Psoas muscle (tissue), 8 donors: Measurements from ENCODE around the gene ST6GALNAC6. TPM values are rescaled to one million over a fixed set of nuclear protein-coding genes. Genes with fewer than 3 reads are reported as not detected.

ENCODE experiments used
- ATAC-seq, 4 donors: fragments of 200-7000 bp; cut with Tn5 transposase; one replicate each; pipeline ENCODE4 v1.9.1; 2020; ENCODE audit warnings: moderate library complexity in 3 of 4, mild to moderate bottlenecking in 2 of 4
- DNase-seq, 2 donors: peaks; one replicate each; pipeline ENCODE4 v3.0.0-alpha.2; 2020
- H3K27ac ChIP-seq: fragments of 200-600 bp; one replicate; pipeline ENCODE4 v1.8.0; 2022
- H3K27me3 ChIP-seq, 3 donors: fragments of 200-600 bp in 1 of 3; one replicate each; pipeline versions ENCODE4 v1.6.1 to v1.8.0; 2013 to 2022; ENCODE audit warnings: low read length in 2 of 3, mild to moderate bottlenecking in 2 of 3, moderate library complexity in 1 of 3; ENCODE audit not compliant: insufficient read depth in 3 of 3
- H3K36me3 ChIP-seq, 2 donors: fragments of 200-600 bp in 1 of 2; one replicate each; pipeline versions ENCODE4 v1.6.1 to v1.8.0; 2013 to 2022; ENCODE audit warnings: low read depth in 1 of 2, mild to moderate bottlenecking in 1 of 2, moderate library complexity in 1 of 2; ENCODE audit not compliant: insufficient read depth in 1 of 2
- H3K4me1 ChIP-seq: fragments of 200-600 bp; one replicate; pipeline ENCODE4 v1.8.0; 2022
- H3K4me3 ChIP-seq: fragments of 200-600 bp; one replicate; pipeline ENCODE4 v1.8.0; 2022; ENCODE audit warnings: mild to moderate bottlenecking
- H3K9me3 ChIP-seq: fragments of 200-600 bp; one replicate; pipeline ENCODE4 v1.8.0; 2022
- WGBS, 3 donors: extraction: QIAGEN DNeasy Blood & Tissue Kit; methylation state at CpG; one replicate each; pipeline versions ENCODE4 v1.1.6 to v1.1.7; 2013; 5-methylcytosine and 5-hydroxymethylcytosine counted together
- intact Hi-C, 2 donors: fragments of 100-400 bp; cut with DNase I; formaldehyde crosslinking; loops; one replicate each; pipeline versions ENCODE4 v1.11.0 to v1.14.2; 2022
- long read RNA-seq, 2 donors: library from polyadenylated mRNA; unstranded; transcript quantifications; one replicate each; pipeline ENCODE4 v2.0.0, GENCODE V29; 2021
- polyA plus RNA-seq, 3 donors: library from polyadenylated mRNA; stranded (reverse); fragments of 200-250 nt; gene quantifications; one replicate each; pipeline ENCODE4 v1.2.3, GENCODE V29; 2013
- total RNA-seq, 4 donors: library from RNA; stranded (reverse); fragmentation: NEBNext Ultra II Directional in 2 of 4; extraction: Animal tissue kit (Norgen Biotek cat#: 25700) in 2 of 4; gene quantifications; one replicate each; pipeline versions ENCODE4 v1.2.1 to v1.2.4, GENCODE V29; 2021 to 2023
- TF ChIP-seq, protein P1 (sequence below): fragments of 200-600 bp; IDR thresholded peaks from one replicate; pipeline ENCODE4 v1.8.0; 2022; ENCODE audit warnings: antibody characterized with exemption
- donor health status: healthy with polysubstance abuse.
- donor health status: DM: no; HTN: no; CAD: no; lungs with moderate emphysema.
- donor health status: Bipolar disorder and iron deficiency.
- donor health status: healthy.
- donor health status: DM: yes; HTN: yes; CAD: no.
- donor health status: DM: no; HTN: no; CAD: no.
- donor health status: DM: no; HTN: no; CAD: no.
- donor health status: DM: yes; HTN: yes; CAD: no.

The ST6GALNAC6 gene, protein sequence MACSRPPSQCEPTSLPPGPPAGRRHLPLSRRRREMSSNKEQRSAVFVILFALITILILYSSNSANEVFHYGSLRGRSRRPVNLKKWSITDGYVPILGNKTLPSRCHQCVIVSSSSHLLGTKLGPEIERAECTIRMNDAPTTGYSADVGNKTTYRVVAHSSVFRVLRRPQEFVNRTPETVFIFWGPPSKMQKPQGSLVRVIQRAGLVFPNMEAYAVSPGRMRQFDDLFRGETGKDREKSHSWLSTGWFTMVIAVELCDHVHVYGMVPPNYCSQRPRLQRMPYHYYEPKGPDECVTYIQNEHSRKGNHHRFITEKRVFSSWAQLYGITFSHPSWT
- total RNA-seq, result 10 to 100 TPM; 20.3 to 26.1 (median 24.4) TPM
- polyA plus RNA-seq, result 10 to 100 TPM; 18.5 to 35.5 (median 31.0) TPM
- long read RNA-seq, donor 1, transcript ST6GALNAC6-205 (7 exons, 2,460 nt), result major isoform, 19 of 51 reads
- long read RNA-seq, donor 1, transcript ST6GALNAC6-204 (6 exons, 2,406 nt), result minor isoform, 16 of 51 reads
- long read RNA-seq, donor 1, partial matches to known transcripts, result 8 of 51 reads
- long read RNA-seq, donor 1, other reads (novel, unspliced or antisense), result 5 of 51 reads
- long read RNA-seq, donor 2, transcript ST6GALNAC6-204 (6 exons, 2,406 nt), result major isoform, 28 of 73 reads
- long read RNA-seq, donor 2, transcript ST6GALNAC6-205 (7 exons, 2,460 nt), result minor isoform, 24 of 73 reads
- long read RNA-seq, donor 2, partial matches to known transcripts, result 7 of 73 reads
- long read RNA-seq, donor 2, other reads (novel, unspliced or antisense), result 6 of 73 reads

- Histone ChIP-seq H3K4me3 (peak within 1 kb of the TSS; percentile 97), H3K4me1 (peaks cover 39% of the 10 kb centered on the region), H3K9me3 (no peaks in the 10 kb centered on the region), H3K27ac (peak within 1 kb of the TSS; percentile 90), H3K27me3 (no peaks in the 10 kb centered on the region), H3K36me3 (peaks cover 4 to 20% of the 10 kb centered on the region in 2 donors)
- DNase-seq (peak; percentile 84 to 88), ATAC-seq (peak; percentile 75 to 82 (median 81))
- TF ChIP-seq, protein P1, sequence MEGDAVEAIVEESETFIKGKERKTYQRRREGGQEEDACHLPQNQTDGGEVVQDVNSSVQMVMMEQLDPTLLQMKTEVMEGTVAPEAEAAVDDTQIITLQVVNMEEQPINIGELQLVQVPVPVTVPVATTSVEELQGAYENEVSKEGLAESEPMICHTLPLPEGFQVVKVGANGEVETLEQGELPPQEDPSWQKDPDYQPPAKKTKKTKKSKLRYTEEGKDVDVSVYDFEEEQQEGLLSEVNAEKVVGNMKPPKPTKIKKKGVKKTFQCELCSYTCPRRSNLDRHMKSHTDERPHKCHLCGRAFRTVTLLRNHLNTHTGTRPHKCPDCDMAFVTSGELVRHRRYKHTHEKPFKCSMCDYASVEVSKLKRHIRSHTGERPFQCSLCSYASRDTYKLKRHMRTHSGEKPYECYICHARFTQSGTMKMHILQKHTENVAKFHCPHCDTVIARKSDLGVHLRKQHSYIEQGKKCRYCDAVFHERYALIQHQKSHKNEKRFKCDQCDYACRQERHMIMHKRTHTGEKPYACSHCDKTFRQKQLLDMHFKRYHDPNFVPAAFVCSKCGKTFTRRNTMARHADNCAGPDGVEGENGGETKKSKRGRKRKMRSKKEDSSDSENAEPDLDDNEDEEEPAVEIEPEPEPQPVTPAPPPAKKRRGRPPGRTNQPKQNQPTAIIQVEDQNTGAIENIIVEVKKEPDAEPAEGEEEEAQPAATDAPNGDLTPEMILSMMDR, result no peak
- WGBS, 3 donors, result 0 to 3% (median 1%) methylated on average over 16 to 88 of the region's 89 CpGs
- intact Hi-C loops, result no loop called here
These were observed at the start of gene ST6GALNAC6 for GRCh38 chr9:127899128-127899943. Gene ST6GALNAC6, minus strand, starts transcription at chr9:127899603. Its CDS starts 1,622 bp downstream, at chr9:127897981.

- Histone ChIP-seq H3K27ac (no peak overlapping the region), H3K27me3 (no peaks in the 10 kb centered on the region), H3K4me3 (no peak overlapping the region), H3K4me1 (peaks cover 7% of the 10 kb centered on the region), H3K9me3 (no peaks in the 10 kb centered on the region), H3K36me3 (peaks cover 0 to 20% of the 10 kb centered on the region in 2 donors)
- intact Hi-C loops, result loop anchor here in 1 of 2 donors (10.0 kb wide), 1 partner anchor 167 kb away; no protein-coding TSS in a partner anchor
- TF ChIP-seq, protein P1, result no peak
- DNase-seq, result no peak
- no peak for ATAC-seq
- WGBS, 3 donors, result 87 to 90% (median 87%) methylated on average over 16 to 17 of the region's 17 CpGs
These were observed 48.7 kb upstream of the ST6GALNAC6 start for GRCh38 chr9:127947841-127948710.

DNA sequence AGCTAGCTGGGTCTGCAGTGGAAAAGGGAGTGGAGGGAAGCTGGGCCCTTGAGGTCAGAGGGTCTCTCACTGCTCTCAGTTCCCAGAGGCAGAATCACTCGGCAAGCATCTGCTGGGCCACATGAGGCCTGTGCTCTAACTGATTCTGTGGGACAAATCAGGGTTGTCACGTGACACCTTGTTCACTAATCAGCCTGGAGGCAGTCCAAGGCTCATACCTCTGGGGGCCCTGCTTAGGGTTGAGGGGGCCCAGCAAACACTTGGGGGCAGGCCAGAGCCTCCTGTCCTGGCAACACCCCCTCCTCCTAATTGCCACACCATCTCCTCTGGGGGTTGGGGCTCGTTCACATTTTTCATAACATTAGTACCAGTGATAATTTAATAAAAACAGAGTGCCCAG lies 47.3 kb upstream of the ST6GALNAC6 start:
- Histone ChIP-seq H3K9me3 (no peaks in the 10 kb centered on the region), H3K4me3 (no peak overlapping the region), H3K27me3 (no peaks in the 10 kb centered on the region), H3K36me3 (peaks cover 0 to 24% of the 10 kb centered on the region in 2 donors), H3K4me1 (peaks cover 7% of the 10 kb centered on the region), H3K27ac (no peak overlapping the region)
- intact Hi-C loops, result loop anchor here in 1 of 2 donors (10.0 kb wide), 1 partner anchor 168 kb away; no protein-coding TSS in a partner anchor
- WGBS, 3 donors, result 52 to 63% (median 60%) methylated on average over 3 of the region's 3 CpGs
- ATAC-seq, result no peak
- TF ChIP-seq, protein P1, result no peak
- no peak for DNase-seq

GRCh38 chr9:127945942-127946341 lies 46.5 kb upstream of the ST6GALNAC6 start:
- H3K27ac ChIP-seq, result no peak overlapping the region
- no peaks in the 10 kb centered on the region for H3K27me3 ChIP-seq
- H3K4me3 ChIP-seq, result no peak overlapping the region
- no peak for DNase-seq
- intact Hi-C loops, result loop anchor here in 1 of 2 donors (2.0 to 10.0 kb wide), 2 partner anchors 89 to 169 kb away; no protein-coding TSS in a partner anchor
- ATAC-seq, result no peak
- 83 to 86% (median 83%) methylated on average over 9 of the region's 9 CpGs for WGBS, 3 donors
- H3K4me1 ChIP-seq, result peaks cover 7% of the 10 kb centered on the region
- TF ChIP-seq, protein P1, result no peak
- H3K36me3 ChIP-seq, result peaks cover 0 to 24% of the 10 kb centered on the region in 2 donors
- H3K9me3 ChIP-seq, result no peaks in the 10 kb centered on the region
